D341Med (cell line): ENCODE data around the gene MLLT11.

Experiments
- DNase-seq: peaks from one replicate; pipeline ENCODE4 v3.0.0; 2012; ENCODE audit warnings: low spot score

Gene MLLT11, protein sequence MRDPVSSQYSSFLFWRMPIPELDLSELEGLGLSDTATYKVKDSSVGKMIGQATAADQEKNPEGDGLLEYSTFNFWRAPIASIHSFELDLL

DNA sequence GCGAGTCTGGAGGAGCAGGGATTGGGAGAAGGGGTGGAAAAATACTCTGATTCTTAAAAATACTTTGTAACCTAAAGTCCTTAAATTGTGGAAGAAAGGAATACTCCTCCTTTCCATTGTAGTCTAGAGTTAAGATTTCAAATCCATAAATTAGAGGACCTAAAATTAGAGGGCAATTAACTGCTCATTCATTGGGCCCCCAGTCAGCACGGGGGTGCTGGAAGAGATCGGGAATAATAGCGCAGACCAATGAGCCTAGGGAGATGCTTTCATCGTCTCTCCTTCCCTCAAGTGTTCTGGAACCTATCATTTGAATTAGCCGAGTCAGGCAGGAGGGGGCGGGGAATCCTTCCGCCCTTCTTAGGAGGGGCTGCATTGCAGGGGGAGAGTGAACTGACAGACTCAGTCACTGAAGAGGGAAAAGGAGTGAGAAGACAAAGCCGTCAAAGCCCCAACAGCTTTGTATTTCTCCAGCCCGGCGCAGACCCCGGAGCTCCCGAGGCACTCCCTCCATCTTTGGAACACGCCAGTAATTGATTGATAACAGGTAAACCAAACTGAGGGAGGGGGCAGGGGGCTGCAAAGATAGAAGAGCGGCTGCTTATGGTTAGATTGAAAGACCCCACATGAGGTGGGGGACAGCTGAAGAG is at the start of gene MLLT11:
MLLT11 (plus strand) TSS at position 391 of the 650 bp plus-strand sequence. CDS start 6,828 bp downstream, outside the sequence.
- DNase-seq, result peak; percentile 84

DNA sequence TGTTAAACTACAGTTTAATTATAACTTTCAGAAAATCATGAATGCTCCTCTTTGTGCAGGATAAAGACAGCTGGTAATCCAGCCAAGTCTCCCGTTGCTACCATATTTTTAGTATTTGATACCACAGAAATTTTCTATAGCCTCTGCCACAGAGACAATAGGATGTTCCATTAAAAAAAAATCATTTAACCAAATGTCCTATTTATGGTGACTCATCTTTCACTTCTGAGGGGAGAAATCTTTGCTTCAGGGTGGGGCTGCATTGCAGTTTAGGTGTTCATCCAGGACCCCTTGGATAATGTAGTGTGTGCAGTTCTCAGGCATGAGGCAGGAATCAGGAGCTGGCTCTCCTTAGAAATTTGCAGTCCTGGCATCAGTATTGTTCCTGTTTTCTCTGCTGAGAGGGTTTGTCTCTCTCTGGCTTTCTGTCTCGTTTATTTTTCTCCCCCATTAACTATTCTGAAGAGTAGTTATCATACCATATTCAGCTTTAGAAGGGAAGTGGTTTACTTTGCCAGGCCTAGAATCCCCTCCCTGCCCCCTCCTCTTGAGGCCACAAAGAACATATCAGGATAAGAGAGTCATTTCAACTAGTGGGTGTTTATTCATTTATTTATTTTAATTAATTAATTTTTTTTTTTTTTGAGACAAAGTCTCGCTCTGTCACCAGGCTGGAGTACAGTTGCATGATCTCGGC is 48.9 kb upstream of the MLLT11 start:
- DNase-seq, result no peak

DNA sequence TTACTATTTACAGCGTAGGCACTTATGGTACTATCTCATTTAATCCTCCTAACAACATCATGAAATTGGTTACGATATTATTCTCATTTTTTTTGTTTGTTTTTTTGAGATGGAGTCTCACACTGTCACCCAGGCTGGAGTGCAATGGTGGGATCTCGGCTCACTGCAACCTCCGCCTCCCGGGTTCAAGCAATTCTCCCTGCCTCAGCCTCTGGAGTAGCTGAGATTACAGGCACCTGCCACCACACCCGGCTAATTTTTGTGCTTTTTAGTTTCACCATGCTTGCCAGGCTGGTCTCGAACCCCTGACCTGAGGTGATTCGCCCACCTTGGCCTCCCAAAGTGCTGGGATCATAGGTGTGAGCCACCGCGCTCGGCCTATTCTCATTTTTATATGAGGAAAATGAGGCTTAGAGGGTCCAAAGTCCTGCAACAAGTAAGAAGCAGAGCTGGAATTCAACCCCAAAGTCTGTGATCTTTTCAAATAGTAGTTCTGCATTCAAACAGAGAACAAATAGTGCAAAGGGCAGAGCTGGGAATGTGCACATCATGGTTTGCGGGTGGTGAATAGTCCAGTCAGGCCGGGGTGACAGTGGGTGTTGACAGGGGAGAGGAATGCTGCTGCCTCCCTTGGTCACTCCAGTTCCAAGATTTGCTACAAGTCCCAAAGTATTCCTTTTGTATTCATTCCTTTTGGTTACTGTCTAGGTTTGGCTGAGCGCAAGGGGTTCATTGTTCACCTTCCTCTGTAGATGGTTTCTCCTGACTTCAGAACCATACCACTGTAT is 47.3 kb upstream of the MLLT11 start:
- DNase-seq, result no peak

DNA sequence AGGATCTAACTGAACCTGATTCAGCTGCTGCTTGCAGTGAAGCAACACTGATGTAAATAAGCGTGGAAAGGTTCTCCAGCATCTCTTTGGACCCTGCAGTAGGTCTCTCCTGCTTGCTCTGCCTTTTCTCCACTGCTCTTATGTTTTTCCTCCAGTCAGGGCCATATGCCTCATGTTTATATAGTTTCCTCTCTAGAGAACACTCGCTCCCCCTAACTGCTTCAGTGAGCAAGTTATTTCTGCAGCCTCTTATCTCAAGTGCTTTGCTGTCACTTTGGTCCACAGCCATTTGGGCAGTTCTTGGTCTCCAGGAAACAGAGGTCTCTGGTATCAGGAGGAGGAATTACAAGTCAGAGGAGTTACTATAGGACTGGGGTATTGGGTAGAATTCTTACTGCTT is 46.7 kb upstream of the MLLT11 start:
- no peak for DNase-seq

DNA sequence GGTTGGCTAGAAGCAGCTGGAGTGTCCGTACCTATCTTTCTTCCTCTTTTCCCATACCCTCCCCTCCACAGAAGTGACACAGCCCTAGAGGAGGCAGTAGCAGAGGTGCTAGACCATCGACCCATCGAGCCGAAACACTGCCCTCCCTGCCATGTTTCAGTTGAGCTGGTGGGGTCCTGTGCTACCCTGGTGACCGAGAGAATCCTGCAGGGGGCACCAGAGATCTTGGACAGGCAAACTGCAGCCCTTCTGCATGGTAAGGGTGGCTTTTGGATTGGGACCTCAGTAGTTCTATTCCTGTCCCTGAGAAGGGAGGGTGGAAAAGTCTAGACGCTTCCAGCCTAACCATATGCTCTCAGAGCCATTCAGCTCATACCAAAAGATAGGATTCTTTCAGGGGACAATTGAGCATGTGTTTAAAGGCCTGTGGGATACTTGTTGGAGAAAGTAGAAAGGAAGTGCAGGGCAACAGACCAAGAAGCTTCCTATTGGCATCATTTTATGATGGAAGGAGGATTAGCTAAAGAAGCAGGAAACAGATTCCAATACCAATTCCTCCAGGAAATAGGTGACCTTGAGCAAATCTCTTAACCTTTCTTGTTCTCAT is 35.6 kb upstream of the MLLT11 start:
- DNase-seq, result peak; percentile 88

DNA sequence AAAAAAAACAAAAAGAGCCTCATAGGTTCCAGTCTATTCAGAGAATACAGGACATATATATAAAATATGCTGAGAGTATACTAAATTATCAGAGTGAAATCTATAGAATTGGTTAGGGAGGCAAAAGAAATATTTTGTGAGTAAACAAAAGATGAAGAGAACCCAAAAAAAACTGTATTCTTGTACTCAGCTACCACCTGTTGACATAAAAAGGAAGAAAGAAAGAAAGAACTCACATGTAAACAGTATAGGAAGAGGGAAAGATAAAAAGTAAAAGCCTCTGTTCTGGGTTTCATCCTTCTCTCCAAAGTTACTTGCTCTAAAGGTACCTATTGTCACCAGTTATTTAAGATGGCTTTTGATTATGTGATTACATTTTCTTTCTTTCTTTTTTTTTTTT is 33.7 kb upstream of the MLLT11 start:
- DNase-seq, result no peak

DNA sequence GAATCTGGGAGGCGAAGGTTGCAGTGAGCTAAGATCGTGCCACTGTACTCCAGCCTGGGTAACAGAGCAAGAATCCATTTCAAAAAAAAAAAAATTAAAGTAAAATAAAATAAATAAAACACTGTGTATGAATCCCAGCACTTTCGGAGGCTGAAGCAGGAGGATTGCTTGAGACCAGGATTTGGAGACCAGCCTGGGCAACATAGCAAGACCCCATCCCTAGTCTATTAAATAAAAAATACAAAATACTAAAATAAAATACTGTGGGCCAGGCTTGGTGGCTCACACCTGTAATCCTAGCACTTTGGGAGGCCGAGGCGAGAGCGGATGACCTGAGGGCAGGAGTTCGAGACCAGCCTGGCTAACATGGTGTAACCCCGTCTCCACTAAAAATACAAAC is 28.0 kb upstream of the MLLT11 start:
- DNase-seq, result no peak

DNA sequence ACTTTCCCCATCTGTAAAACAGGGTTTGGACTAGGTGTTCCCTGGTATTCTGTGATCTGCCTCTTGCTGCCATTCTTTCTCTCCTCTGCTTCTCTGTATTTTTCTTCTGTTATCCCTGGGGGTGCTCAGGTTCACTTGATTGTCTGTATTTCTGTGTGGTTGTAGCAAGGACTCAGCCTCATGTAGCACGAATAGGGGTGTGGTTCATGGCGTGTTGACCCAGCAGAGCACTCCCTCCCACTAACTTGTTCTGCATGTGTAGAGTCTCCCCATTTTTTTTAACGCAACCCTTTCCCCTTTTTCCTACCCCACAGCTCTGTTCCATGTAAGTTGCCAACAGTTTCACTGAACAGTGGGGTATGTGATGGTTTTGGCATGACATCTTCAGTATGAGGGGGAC is 25.0 kb upstream of the MLLT11 start:
- DNase-seq, result no peak

DNA sequence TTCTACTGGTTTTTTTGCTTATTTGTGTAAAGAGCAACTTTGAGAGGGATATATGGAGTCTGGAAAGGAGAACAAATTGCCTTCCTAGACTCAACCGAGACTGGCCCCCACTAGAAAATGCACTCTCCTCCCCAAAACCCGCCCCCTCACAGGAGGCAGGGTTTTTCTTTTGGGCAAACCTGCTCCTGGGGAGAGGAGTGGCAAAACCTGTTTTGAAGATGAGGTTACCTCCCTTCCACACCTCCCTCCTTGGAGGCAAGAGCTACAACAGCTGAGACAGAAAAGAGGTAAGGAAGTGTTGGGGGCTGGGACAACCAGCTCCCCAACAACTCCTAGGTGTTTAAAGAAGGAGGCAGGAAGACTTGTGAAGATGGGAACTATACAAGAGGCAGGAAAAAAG is 23.8 kb upstream of the MLLT11 start, which contains the start of gene BNIPL:
BNIPL (plus strand) TSS at position 231 of the 400 bp plus-strand sequence; CDS start at position 371, 140 bp downstream.
- peak; percentile 24 for DNase-seq

DNA sequence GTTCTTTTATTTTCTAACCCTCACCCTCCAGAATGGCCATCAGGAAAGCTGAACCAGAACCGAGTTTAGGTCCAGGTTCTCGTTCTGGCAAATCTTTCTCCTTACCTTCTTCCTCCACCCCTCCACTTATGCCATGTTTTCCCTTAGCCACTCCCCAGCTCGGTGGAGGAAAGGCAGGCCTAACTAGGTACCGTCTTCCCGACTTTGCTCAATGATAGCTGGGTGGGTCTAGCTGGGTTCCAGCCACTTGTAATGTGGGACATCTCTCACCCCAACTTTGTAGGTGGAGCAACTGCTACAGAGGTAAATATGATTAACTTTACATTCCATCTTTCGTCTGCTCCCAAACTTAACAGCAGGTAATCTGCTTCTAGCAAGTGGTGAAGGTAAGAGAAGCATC is 23.2 kb upstream of the MLLT11 start:
- no peak for DNase-seq

DNA sequence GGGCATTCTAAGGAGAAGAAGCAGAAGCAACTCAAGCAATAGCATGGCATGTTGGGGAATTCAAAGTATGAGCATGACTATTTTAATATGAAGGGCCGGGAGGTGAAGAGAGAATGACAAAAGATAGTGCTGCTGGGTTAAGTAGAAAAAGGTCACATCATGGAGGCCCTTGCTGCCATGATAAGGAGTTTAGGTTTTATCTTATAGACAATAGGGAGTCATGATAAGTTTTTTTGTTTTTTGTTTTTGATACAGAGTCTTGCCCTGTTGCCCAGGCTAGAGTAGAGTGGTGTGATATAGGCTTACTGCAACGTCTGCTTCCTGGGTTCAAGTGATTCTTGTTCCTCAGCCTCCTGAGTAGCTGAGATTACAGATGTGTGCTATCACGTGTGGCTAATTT is 20.7 kb upstream of the MLLT11 start:
- no peak for DNase-seq

DNA sequence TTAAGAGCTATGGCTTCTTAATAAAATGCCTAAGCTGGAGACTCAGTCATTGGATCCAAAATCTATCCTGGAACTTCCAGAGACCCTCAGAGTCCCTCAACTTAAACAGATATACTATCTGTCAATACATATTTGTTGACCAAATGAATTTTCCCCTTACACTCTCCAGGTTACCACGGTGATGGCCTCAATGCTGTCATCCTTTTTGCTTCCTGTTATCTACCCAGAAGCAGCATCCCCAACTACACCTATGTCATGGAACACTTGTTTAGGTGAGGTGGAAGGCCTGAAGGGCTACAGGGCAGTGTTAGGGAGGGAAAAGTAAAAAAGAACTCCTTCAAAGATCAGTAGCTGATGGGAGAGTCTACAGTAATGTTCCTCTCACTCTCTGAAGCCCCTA is 17.0 kb upstream of the MLLT11 start:
- DNase-seq, result no peak

DNA sequence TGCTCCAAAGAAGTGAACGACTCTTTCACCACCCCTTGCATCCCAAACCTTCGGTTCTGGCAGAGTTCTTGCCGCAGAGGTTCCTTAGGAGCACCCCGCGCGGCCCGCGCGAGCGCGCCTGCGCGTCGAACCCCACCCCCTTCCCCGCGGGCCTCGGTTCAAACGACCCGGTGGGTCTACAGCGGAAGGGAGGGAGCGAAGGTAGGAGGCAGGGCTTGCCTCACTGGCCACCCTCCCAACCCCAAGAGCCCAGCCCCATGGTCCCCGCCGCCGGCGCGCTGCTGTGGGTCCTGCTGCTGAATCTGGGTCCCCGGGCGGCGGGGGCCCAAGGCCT is 12.6 kb upstream of the MLLT11 start, which contains the start of gene C1orf56:
C1orf56 (plus strand) TSS at position 161 of the 334 bp plus-strand sequence; CDS start at position 258, 97 bp downstream.
- peak; percentile 86 for DNase-seq

DNA sequence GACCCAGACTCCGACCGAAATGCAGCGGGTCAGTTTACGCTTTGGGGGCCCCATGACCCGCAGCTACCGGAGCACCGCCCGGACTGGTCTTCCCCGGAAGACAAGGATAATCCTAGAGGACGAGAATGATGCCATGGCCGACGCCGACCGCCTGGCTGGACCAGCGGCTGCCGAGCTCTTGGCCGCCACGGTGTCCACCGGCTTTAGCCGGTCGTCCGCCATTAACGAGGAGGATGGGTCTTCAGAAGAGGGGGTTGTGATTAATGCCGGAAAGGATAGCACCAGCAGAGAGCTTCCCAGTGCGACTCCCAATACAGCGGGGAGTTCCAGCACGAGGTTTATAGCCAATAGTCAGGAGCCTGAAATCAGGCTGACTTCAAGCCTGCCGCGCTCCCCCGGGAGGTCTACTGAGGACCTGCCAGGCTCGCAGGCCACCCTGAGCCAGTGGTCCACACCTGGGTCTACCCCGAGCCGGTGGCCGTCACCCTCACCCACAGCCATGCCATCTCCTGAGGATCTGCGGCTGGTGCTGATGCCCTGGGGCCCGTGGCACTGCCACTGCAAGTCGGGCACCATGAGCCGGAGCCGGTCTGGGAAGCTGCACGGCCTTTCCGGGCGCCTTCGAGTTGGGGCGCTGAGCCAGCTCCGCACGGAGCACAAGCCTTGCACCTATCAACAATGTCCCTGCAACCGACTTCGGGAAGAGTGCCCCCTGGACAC is 12.1 kb upstream of the MLLT11 start:
- peak; percentile 60 for DNase-seq

DNA sequence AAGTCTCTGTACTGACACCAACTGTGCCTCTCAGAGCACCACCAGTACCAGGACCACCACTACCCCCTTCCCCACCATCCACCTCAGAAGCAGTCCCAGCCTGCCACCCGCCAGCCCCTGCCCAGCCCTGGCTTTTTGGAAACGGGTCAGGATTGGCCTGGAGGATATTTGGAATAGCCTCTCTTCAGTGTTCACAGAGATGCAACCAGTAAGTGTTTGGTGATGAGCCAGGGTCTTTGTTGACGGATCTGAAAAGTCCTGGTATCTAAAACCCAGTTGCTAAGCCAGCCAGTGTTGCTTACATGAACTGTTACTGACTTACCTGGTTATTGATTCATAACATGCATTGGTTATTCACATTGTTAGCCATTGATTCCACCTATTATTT is 11.6 kb upstream of the MLLT11 start:
- no peak for DNase-seq

DNA sequence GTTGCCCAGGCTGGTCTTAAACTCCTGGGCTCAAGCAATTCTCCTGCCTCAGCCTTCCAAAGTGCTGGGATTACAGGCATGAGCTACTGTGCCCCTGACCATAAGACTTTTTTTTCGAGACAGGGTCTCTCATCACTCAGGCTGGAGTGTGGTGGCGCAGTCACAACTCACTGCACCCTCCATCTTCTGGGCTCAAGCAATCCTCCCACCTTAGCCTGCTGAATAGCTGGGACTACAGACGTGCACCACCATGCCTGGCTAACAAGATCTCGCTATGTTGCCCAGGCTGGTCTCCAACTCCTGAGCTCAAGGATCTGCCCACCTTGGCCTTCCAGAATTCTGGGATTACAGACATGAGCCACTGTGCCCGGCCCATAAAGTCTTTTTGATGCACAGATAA is 10.7 kb upstream of the MLLT11 start:
- no peak for DNase-seq

DNA sequence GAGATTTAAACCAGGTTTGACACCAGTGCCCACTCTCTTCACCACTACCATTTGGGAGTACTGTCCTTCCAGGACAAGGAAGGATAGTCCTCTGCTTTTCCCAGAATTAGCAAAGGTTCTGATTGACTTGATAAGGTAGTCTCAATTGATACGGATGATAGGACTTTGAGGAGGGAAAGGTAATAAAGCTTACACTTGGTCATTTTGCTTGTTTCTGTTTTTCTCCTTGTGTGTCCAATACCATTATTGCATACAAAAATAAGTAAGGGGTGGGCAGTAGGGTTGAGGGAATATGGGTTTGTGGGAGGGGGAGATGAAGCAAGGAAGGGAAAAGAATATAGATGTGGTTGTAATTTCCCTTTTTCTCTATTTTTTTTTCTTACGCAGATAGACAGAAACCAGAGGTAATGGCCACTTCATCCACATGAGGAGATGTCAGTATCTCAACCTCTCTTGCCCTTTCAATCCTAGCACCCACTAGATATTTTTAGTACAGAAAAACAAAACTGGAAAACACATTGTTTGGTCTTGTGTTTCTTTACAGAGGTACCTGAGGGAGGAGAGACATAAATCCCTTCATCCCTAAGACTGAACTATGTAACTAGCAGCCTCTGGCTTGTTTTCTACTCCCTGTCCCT is 10.0 kb upstream of the MLLT11 start:
- no peak for DNase-seq

DNA sequence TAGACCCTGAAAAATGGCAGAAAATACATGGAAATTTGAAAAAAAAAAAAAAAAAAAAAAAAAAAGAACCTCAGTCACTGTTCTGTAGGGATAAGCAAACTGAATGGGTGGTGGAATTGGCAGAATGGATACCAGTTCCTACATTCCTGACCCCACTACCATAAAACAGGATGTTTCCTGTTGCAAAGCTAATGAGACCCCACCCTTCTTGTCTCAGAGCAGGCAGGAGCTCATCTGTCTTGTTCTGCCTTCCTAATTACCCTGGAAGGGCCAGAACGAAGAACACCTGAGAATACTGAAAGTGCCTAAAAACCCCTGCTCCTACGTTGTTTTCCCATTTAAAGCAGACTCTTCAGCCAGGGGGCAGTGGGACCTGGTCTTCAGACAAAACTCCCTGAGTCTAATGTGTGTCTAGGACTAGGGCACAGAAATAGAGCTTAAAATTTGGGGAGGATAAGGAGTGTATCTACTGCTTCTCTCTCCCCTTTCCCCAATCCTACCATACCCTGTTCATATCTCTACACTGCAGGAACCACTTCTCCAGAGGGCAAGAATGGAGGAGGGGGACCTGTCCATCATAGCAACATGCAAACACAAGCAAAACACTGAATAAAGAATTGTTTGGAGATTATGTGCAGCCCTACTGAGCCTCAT is 8.7 kb upstream of the MLLT11 start:
- DNase-seq, result no peak

DNA sequence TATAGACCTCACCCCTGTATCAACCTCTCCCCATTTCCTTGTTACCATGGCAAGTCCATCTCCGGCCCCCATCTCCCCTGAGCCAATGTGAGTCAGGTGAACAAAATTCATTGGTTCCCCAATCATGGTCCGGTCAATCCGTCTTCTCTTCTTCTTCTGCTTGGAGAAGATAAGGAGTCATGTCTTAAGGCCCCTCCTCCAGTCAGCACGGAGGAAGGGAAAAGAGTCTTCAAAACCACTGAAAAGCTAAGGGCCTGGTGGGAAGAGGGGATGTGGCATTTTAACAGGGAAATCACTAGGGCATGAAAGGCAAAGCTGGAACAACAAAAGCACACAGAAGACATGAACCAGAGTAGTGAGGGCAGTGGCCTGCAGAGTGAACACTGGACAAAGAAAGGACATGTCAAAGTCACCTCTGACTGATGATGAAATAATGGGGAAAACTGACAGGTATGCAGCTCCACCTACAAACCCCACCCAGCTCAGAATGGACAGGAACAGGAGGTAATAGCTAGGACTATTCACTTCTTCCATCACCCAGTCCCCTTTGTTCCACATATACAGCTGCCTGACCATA is 5.1 kb upstream of the MLLT11 start:
- no peak for DNase-seq

DNA sequence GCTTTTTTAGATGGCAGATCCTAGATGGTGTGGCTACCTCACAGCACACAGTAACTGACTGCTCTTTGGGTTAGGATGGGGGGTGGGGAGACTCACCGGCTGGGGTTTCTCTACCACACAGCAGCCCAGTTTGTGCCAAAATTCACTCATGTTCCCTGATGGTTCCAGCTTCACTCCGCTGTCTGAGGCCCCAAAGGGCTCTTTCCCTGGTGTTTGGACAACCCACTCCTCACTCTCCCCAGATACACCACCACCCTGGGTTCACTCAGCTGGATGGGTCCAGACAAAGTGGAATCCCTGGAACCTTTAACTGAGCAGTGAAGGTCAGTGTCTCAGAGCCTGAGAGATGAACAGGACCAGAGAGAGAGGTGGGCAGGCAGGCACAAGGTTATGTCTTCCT is 4.6 kb upstream of the MLLT11 start:
- no peak for DNase-seq
